K562 (cell line): ENCODE results near the gene ZNF451. TPM values are rescaled to one million over a fixed set of nuclear protein-coding genes. Genes with fewer than 3 reads are reported as not detected.

Experiments used
- ATAC-seq: fragments of 200-7000 bp; cut with Tn5 transposase; 3 replicates; pipeline ENCODE4 v1.9.1; 2020; ENCODE audit warnings: moderate library complexity
- Bru-seq: library from RNA; stranded (reverse); fragments of 400-500 nt; gene quantifications from one replicate; lab custom pipeline; 2021; lab: Mats Ljungman, UMichigan
- BruChase-seq, 2 experiments: library from RNA; stranded (reverse); fragments of 400-500 nt; gene quantifications; one replicate each; lab custom pipeline; 2021; lab: Mats Ljungman, UMichigan
- BruUV-seq: library from RNA; stranded (reverse); fragments of 400-500 nt; replicated peaks from 2 replicates; lab custom pipeline; 2021; lab: Mats Ljungman, UMichigan
- CTCF ChIA-PET: fragments of 300-600 bp; formaldehyde crosslinking; extraction: SDS; loops from one replicate; lab custom pipeline; 2021; ENCODE audit warnings: low intra/inter-chr PET ratio; lab: Yijun Ruan, JAX
- POLR2A ChIA-PET: fragments of 300-600, 350-650 bp; sonication (Branson Sonifier 250); formaldehyde crosslinking; extraction: SDS; loops from one replicate; lab custom pipeline; 2021; ENCODE audit warnings: antibody characterized with exemption, inconsistent platforms; lab: Yijun Ruan, JAX
- DNase-seq, 4 experiments: peaks; one replicate each; pipeline versions ENCODE4 v3.0.0 to v3.0.0-alpha.2; 2011 to 2018; ENCODE audit warnings: low spot score in 3 of 4, mixed read lengths in 3 of 4; ENCODE audit errors: extremely low read depth in 1 of 4
- FAIRE-seq: peaks from 2 replicates; lab custom pipeline; 2011; peaks lifted over from hg19 to GRCh38; lab: Jason Lieb, UNC
- H2AFZ ChIP-seq: 2 replicates; pipeline ENCODE4 v1.6.0; 2011; ENCODE audit warnings: low read depth, low read length, control low read depth, inconsistent platforms
- H3K27ac ChIP-seq: fragments of 200-600 bp; 3 replicates; pipeline ENCODE4 v1.8.0; 2011; ENCODE audit warnings: low read depth, mild to moderate bottlenecking, control low read depth, inconsistent platforms, low read length, moderate library complexity, mixed read lengths; ENCODE audit errors: extremely low read depth
- H3K27me3 ChIP-seq, 2 experiments: fragments of 300-600 bp in 1 of 2; 2 replicates in 1 of 2; 3 replicates in 1 of 2; pipeline versions ENCODE4 v1.6.0 to v1.8.0; 2011; ENCODE audit warnings: inconsistent platforms in 2 of 2, low read length in 2 of 2, mild to moderate bottlenecking in 1 of 2, mixed read lengths in 1 of 2, moderate library complexity in 1 of 2; ENCODE audit not compliant: control insufficient read depth in 2 of 2, insufficient read depth in 2 of 2
- H3K36me3 ChIP-seq: fragments of 300-600 bp; 3 replicates; pipeline ENCODE4 v1.8.0; 2011; ENCODE audit warnings: mild to moderate bottlenecking, low read length, inconsistent platforms; ENCODE audit not compliant: control insufficient read depth, insufficient read depth
- H3K4me1 ChIP-seq, 2 experiments: fragments of 200-600 bp in 1 of 2; replicated peaks in 1 of 2; 2 replicates in 1 of 2; 3 replicates in 1 of 2; pipeline versions ENCODE4 v1.5.1 to v1.8.0; 2011; ENCODE audit warnings: inconsistent platforms in 2 of 2, low read length in 2 of 2, mild to moderate bottlenecking in 1 of 2, mixed read lengths in 1 of 2, moderate library complexity in 1 of 2; ENCODE audit not compliant: control insufficient read depth in 2 of 2, insufficient read depth in 2 of 2
- H3K4me2 ChIP-seq: 2 replicates; pipeline ENCODE4 v1.6.1; 2011; ENCODE audit warnings: low read length, control low read depth, inconsistent platforms, mixed read lengths; ENCODE audit not compliant: insufficient read depth
- H3K4me3 ChIP-seq: fragments of 200-600 bp; sonication (generic), shearing (Covaris generic); 2 replicates; pipeline ENCODE4 v1.5.1; 2016; ENCODE audit warnings: control low read depth, inconsistent platforms
- H3K79me2 ChIP-seq: fragments of 200-600 bp; 3 replicates; pipeline ENCODE4 v1.8.0; 2011; ENCODE audit warnings: low read length, inconsistent platforms; ENCODE audit not compliant: control insufficient read depth, insufficient read depth
- H3K9ac ChIP-seq, 2 experiments: 2 replicates each; pipeline versions ENCODE4 v1.6.0 to v1.6.1; 2011; ENCODE audit warnings: low read depth in 2 of 2, low read length in 2 of 2, control low read depth in 1 of 2, inconsistent platforms in 1 of 2, mild to moderate bottlenecking in 1 of 2, mixed read lengths in 1 of 2; ENCODE audit not compliant: insufficient read depth in 1 of 2
- H3K9me1 ChIP-seq: one replicate; pipeline ENCODE4 v1.6.0; 2011; ENCODE audit warnings: inconsistent platforms, mild to moderate bottlenecking, low read length, moderate library complexity; ENCODE audit not compliant: control insufficient read depth, insufficient read depth
- H3K9me3 ChIP-seq: replicated peaks from 2 replicates; pipeline ENCODE4 v1.5.1; 2011; ENCODE audit warnings: low read depth, low read length, inconsistent platforms; ENCODE audit not compliant: control insufficient read depth, insufficient read depth
- H4K20me1 ChIP-seq: replicated peaks from 2 replicates; pipeline ENCODE4 v1.6.1; 2011; ENCODE audit warnings: low read length, inconsistent platforms, mixed read lengths; ENCODE audit not compliant: control insufficient read depth, insufficient read depth
- ESRRA ChIP-seq: fragments of 450-650 bp; IDR thresholded peaks from 2 replicates; pipeline ENCODE4 v1.6.1; 2014; ENCODE audit warnings: low read depth, mild to moderate bottlenecking, moderate library complexity, borderline replicate concordance
- IRF2 ChIP-seq: sonication (generic); formaldehyde crosslinking; IDR thresholded peaks from 2 replicates; pipeline ENCODE4 v1.8.1; 2022; ENCODE audit warnings: mild to moderate bottlenecking, missing genetic modification reagents
- NCOR1 ChIP-seq: fragments of 450-650 bp; IDR thresholded peaks from 2 replicates; pipeline ENCODE4 v1.6.1; 2016; ENCODE audit warnings: mild to moderate bottlenecking, moderate library complexity
- NFE2L1 ChIP-seq: fragments of 450-650 bp; IDR thresholded peaks from 2 replicates; pipeline ENCODE4 v1.6.1; 2016; ENCODE audit warnings: missing genetic modification characterization, low read depth, mild to moderate bottlenecking, missing compliant biosample characterization, moderate library complexity, borderline replicate concordance
- RBM14 ChIP-seq: fragments of 200-400 bp; formaldehyde crosslinking; IDR thresholded peaks from 2 replicates; pipeline ENCODE4 v1.6.1; 2018; ENCODE audit warnings: low read depth, mild to moderate bottlenecking, low read length, moderate library complexity, borderline replicate concordance; ENCODE audit not compliant: insufficient read depth
- SMARCE1 ChIP-seq: fragments of 450-650 bp; IDR thresholded peaks from 2 replicates; pipeline ENCODE4 v1.7.1; 2016; ENCODE audit warnings: mild to moderate bottlenecking
- TAF15 ChIP-seq: fragments of 200-400 bp; formaldehyde crosslinking; IDR thresholded peaks from 2 replicates; pipeline ENCODE4 v1.6.1; 2017; ENCODE audit warnings: mild to moderate bottlenecking, low read depth, low read length, moderate library complexity
- ZKSCAN1 ChIP-seq: fragments of 150-350 bp; IDR thresholded peaks from 2 replicates; pipeline ENCODE4 v1.6.1; 2016; ENCODE audit warnings: low read depth, low read length
- ZNF384 ChIP-seq: IDR thresholded peaks from 2 replicates; pipeline ENCODE4 v1.6.1; 2012; ENCODE audit warnings: low read depth, low read length, improper control_type of control experiment
- ZNF586 ChIP-seq: fragments of 450-650 bp; formaldehyde crosslinking; conservative IDR thresholded peaks from 2 replicates; pipeline ENCODE4 v1.4.0; 2020; ENCODE audit warnings: mild to moderate bottlenecking, moderate library complexity
- WGBS: fragments of 100-300 bp; shearing (Covaris generic); methylation state at CpG from one replicate; pipeline ENCODE4 v1.1.6; 2016; ENCODE audit warnings: low coverage, mixed read lengths; ENCODE audit not compliant: insufficient coverage; ENCODE audit errors: missing lambda C conversion rate; 5-methylcytosine and 5-hydroxymethylcytosine counted together
- in situ Hi-C: fragments of 300-500 bp; cut with MboI; formaldehyde crosslinking; loops from 4 replicates; pipeline ENCODE4 v1.15.0; 2018; ENCODE audit warnings: inconsistent platforms, mixed read lengths
- intact Hi-C: fragments of 100-400 bp; cut with micrococcal nuclease; formaldehyde crosslinking; loops from 2 replicates; pipeline ENCODE4 v1.14.2; 2022
- long read RNA-seq, 3 experiments: library from polyadenylated mRNA in 2 of 3; library from RNA in 1 of 3; unstranded in 2 of 3; stranded (forward) in 1 of 3; transcript quantifications; one replicate each; pipeline ENCODE4 v2.0.0, GENCODE V29; 2019 to 2022
- polyA minus RNA-seq, 3 experiments: library from RNA; depleted of rRNA, polyadenylated mRNA; stranded (reverse); fragments of >200 nt; gene quantifications; 2 replicates each; pipeline ENCODE4 v1.2.3, GENCODE V29; 2011
- polyA plus RNA-seq, 8 experiments: library from polyadenylated mRNA; depleted of rRNA in 4 of 8; stranded (reverse) in 5 of 8; unstranded in 3 of 8; fragments of >200 nt; fragmentation: Nextera tagmentation in 2 of 8; fragmentation: Illumina TruSeq in 1 of 8; extraction: Ambion mirVana in 2 of 8; extraction: Trizol in 1 of 8; gene quantifications; 2 replicates each; pipeline versions ENCODE4 v1.2.1 to v1.2.3, GENCODE V29; 2011 to 2014; ENCODE audit warnings: inconsistent platforms in 1 of 8, missing spikeins in 1 of 8
- total RNA-seq, 7 experiments: library from RNA; depleted of rRNA in 6 of 7; stranded (reverse); fragments of >200 nt in 6 of 7; fragmentation: Illumina TruSeq in 2 of 7; extraction: Trizol in 2 of 7; gene quantifications; 2 replicates each; pipeline versions ENCODE4 v1.2.1 to v1.2.3, GENCODE V29; 2011 to 2021; ENCODE audit warnings: low replicate concordance in 1 of 7
- TF ChIP-seq, protein P1 (sequence below): fragments of 450-650 bp; formaldehyde crosslinking; IDR thresholded peaks from 2 replicates; pipeline ENCODE4 v1.4.0; 2022; ENCODE audit warnings: missing genetic modification characterization

ZNF451 gene, protein sequence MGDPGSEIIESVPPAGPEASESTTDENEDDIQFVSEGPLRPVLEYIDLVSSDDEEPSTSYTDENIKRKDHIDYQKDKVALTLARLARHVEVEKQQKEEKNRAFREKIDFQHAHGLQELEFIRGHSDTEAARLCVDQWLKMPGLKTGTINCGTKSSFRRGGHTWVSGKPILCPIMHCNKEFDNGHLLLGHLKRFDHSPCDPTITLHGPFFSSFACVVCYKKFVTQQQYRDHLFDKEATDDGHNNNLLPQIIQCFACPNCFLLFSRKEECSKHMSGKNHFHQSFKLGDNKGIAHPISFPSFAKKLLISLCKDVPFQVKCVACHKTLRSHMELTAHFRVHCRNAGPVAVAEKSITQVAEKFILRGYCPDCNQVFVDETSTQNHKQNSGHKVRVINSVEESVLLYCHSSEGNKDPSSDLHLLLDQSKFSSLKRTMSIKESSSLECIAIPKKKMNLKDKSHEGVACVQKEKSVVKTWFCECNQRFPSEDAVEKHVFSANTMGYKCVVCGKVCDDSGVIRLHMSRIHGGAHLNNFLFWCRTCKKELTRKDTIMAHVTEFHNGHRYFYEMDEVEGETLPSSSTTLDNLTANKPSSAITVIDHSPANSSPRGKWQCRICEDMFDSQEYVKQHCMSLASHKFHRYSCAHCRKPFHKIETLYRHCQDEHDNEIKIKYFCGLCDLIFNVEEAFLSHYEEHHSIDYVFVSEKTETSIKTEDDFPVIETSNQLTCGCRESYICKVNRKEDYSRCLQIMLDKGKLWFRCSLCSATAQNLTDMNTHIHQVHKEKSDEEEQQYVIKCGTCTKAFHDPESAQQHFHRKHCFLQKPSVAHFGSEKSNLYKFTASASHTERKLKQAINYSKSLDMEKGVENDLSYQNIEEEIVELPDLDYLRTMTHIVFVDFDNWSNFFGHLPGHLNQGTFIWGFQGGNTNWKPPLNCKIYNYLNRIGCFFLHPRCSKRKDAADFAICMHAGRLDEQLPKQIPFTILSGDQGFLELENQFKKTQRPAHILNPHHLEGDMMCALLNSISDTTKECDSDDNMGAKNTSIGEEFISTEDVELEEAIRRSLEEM
- 123 and 395 TPM in 2 replicates for total RNA-seq (2011; cell fraction: chromatin; rRNA removed; ENCODE audit: low replicate concordance)
- total RNA-seq (2011; cell fraction: nucleolus; rRNA removed): 78.0 and 120 TPM in 2 replicates
- total RNA-seq (2011; cell fraction: nucleoplasm; rRNA removed): 158 and 184 TPM in 2 replicates
- total RNA-seq (2014; rRNA removed) (38.3 and 47.2 TPM in 2 replicates), total RNA-seq (2014; rRNA removed; fragmentation: Illumina TruSeq; extraction: Trizol) (72.3 and 88.0 TPM in 2 replicates), total RNA-seq (2015; rRNA removed; fragmentation: Illumina TruSeq; extraction: Trizol) (53.3 and 55.5 TPM in 2 replicates), total RNA-seq (2021) (56.2 and 58.4 TPM in 2 replicates), polyA plus RNA-seq (2011; rRNA removed) (67.3 and 74.3 TPM in 2 replicates), polyA plus RNA-seq (2014; fragmentation: Illumina TruSeq; extraction: Trizol) (29.5 and 34.4 TPM in 2 replicates), polyA plus RNA-seq (2014; fragmentation: Nextera tagmentation; extraction: Ambion mirVana) (10 to 100 TPM; 16.1 to 17.3 TPM), polyA plus RNA-seq (2014; rRNA removed) (23.0 and 27.1 TPM in 2 replicates), polyA minus RNA-seq (2011; rRNA and poly(A)+ RNA removed) (196 and 226 TPM in 2 replicates), Bru-seq, nascent RNA (percentile 93 among the genes with signal in this experiment), BruChase-seq, experiment 1, labeled RNA remaining after a 2-hour chase (percentile 97 among the genes with signal in this experiment), BruChase-seq, experiment 2, labeled RNA remaining after a 6-hour chase (percentile 96 among the genes with signal in this experiment)
- 10.6 and 21.5 TPM in 2 replicates for polyA plus RNA-seq (2011; cell fraction: cytosol; rRNA removed)
- 57.8 and 70.7 TPM in 2 replicates for polyA plus RNA-seq (2011; cell fraction: nucleus; rRNA removed)
- polyA plus RNA-seq (2012): 16.8 and 21.0 TPM in 2 replicates
- polyA minus RNA-seq (2011; cell fraction: cytosol; rRNA and poly(A)+ RNA removed): 44.8 and 52.7 TPM in 2 replicates
- 127 and 217 TPM in 2 replicates for polyA minus RNA-seq (2011; cell fraction: nucleus; rRNA and poly(A)+ RNA removed)
- long read RNA-seq, experiment 1, full-length matches to known transcripts: 120 of 180 reads
- long read RNA-seq, experiment 1, partial matches to known transcripts: 14 of 180 reads
- long read RNA-seq, experiment 1, other reads (novel, unspliced or antisense): 46 of 180 reads
- long read RNA-seq, experiment 2, full-length matches to known transcripts: 3 of 29 reads
- long read RNA-seq, experiment 2, partial matches to known transcripts: 0 of 29 reads
- long read RNA-seq, experiment 2, other reads (novel, unspliced or antisense): 26 of 29 reads
- long read RNA-seq, experiment 3, full-length matches to known transcripts: 7 of 19 reads
- long read RNA-seq, experiment 3, partial matches to known transcripts: 10 of 19 reads
- long read RNA-seq, experiment 3, other reads (novel, unspliced or antisense): 2 of 19 reads

DNA sequence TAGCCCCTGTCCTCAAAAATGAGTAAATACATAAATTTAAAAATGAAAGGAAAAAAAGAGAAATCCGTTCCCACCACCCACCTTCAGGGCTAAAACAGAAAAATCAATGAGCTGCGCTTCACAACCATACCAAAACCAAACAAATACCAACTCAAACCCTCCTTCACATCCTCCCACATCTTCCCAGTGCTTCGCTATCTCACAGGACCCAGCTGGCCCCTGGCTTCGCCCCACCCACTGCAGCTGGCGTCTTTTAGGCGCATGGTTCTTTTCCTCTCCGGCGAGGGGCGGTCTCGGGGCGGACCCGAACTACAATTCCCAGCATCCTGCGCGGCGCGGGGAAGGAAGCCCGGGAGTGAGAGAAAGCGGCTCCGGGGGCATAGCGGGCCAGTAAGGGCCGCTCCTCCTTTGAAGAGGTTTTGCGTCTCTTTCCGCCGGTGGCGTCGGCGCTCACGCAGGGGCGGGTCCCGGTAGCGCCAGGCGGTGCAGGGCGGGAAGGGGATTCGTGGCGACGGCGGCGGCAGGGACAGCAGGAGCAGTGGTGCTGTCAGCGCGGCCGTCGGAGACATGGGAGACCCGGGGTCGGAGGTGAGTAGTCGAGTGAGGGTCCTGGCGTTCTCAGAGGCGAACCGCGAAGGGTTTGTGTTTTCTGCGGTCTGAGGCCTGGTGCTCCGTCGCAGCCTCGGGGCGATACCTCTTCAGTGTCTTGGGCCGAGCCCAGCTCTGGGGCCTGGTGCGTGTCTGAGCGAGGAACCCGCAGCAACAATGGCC, at the start of gene ZNF451:
TSS of gene ZNF451 (plus strand) at position 502 of the 771 bp plus-strand sequence. CDS start at position 568, 66 bp downstream.
- Histone ChIP-seq H4K20me1 (peaks cover 2% of the 10 kb centered on the region; the same call in 1 of the 2 replicates), H3K27me3 (no peaks in the 10 kb centered on the region), H3K36me3 (peaks cover 34% of the 10 kb centered on the region), H3K9me3 (no peaks in the 10 kb centered on the region), H3K79me2 (peaks cover 43% of the 10 kb centered on the region), H2AFZ (peak within 1 kb of the TSS; percentile 44), H3K4me1 (peaks cover 9 to 25% of the 10 kb centered on the region in 2 experiments), H3K9me1 (no peaks in the 10 kb centered on the region), H3K27ac (peak within 1 kb of the TSS; percentile 85), H3K4me3 (peak within 1 kb of the TSS; percentile 52), H3K4me2 (peak within 1 kb of the TSS; percentile 69), H3K9ac (peak within 1 kb of the TSS; percentile 80 to 93; a peak in 3 of 4 replicates)
- in situ Hi-C loops: no loop called here
- ChIA-PET POLR2A (interaction anchor here (0.6 to 2.7 kb wide), 13 partner anchors 9 to 190 kb away, joined by 3 to 13 read pairs (median 4); no protein-coding TSS in a partner anchor), CTCF (no interaction called here)
- under 1% methylated on average over 36 of the region's 58 CpGs for WGBS
- FAIRE-seq (peak; percentile 94), ATAC-seq (peak; percentile 88), DNase-seq (peak; percentile 92 to 99 (median 95))
- intact Hi-C loops: loop anchor here (1.0 to 5.0 kb wide), 4 partner anchors 40 to 133 kb away; partner anchors contain the start of genes BAG2 and BEND6
- no TSS peak for BruUV-seq
- no peak for TF ChIP-seq RBM14
- peak; percentile 92 for TF ChIP-seq NCOR1
- TF ChIP-seq SMARCE1: peak; percentile 91
- no peak for TF ChIP-seq ZNF586 (CRISPR knock-in tag)
- TF ChIP-seq IRF2 (CRISPR knock-in tag): no peak
- TF ChIP-seq ZNF384: no peak
- TF ChIP-seq ZKSCAN1: peak; percentile 84
- TF ChIP-seq, protein P1, sequence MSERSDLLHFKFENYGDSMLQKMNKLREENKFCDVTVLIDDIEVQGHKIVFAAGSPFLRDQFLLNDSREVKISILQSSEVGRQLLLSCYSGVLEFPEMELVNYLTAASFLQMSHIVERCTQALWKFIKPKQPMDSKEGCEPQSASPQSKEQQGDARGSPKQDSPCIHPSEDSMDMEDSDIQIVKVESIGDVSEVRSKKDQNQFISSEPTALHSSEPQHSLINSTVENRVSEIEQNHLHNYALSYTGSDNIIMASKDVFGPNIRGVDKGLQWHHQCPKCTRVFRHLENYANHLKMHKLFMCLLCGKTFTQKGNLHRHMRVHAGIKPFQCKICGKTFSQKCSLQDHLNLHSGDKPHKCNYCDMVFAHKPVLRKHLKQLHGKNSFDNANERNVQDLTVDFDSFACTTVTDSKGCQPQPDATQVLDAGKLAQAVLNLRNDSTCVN (CRISPR knock-in tag): no peak
- TF ChIP-seq TAF15: no peak
- no peak for TF ChIP-seq NFE2L1 (tag)
- no peak; the same call in 1 of the 2 replicates for TF ChIP-seq ESRRA
